H1 (cell line): ENCODE data around the gene ACVR2B. TPM values are rescaled to one million over a fixed set of nuclear protein-coding genes. Genes with fewer than 3 reads are reported as not detected.

ENCODE experiments used
- CBX8 ChIP-seq: fragments of 300-800, 300-1000 bp; sonication (generic); IDR thresholded peaks from 2 replicates; pipeline ENCODE4 v1.7.1; 2016; ENCODE audit warnings: low read depth, low read length, borderline replicate concordance
- CHD7 ChIP-seq: fragments of 300-600 bp; sonication (generic); IDR thresholded peaks from 2 replicates; pipeline ENCODE4 v1.7.1; 2012; ENCODE audit warnings: low read length, moderate library complexity, mild to moderate bottlenecking, inconsistent platforms; ENCODE audit not compliant: insufficient replicate concordance
- EP300 ChIP-seq, 2 experiments: IDR thresholded peaks; 1 replicate in 1 of 2; 2 replicates in 1 of 2; pipeline ENCODE4 v1.6.1; 2011 to 2012; ENCODE audit warnings: low read depth in 2 of 2, low read length in 2 of 2, mild to moderate bottlenecking in 2 of 2, borderline replicate concordance in 1 of 2, inconsistent platforms in 1 of 2, moderate library complexity in 1 of 2
- HDAC6 ChIP-seq: IDR thresholded peaks from one replicate; pipeline ENCODE4 v1.7.1; 2012; ENCODE audit warnings: low read depth, mild to moderate bottlenecking, inconsistent platforms, low read length, moderate library complexity
- JUND ChIP-seq: IDR thresholded peaks from 2 replicates; pipeline ENCODE4 v1.6.1; 2011; ENCODE audit warnings: mild to moderate bottlenecking, improper control_type of control experiment, low read length
- KDM4A ChIP-seq: IDR thresholded peaks from one replicate; pipeline ENCODE4 v1.7.1; 2012; ENCODE audit warnings: low read depth, mild to moderate bottlenecking, moderate library complexity, low read length, inconsistent platforms; ENCODE audit not compliant: severe bottlenecking
- NANOG ChIP-seq: IDR thresholded peaks from 2 replicates; pipeline ENCODE4 v1.6.1; 2011; ENCODE audit warnings: low read length, low read depth, mild to moderate bottlenecking, inconsistent platforms; ENCODE audit not compliant: insufficient read depth, poor library complexity, severe bottlenecking
- PHF8 ChIP-seq: fragments of 200-600 bp; sonication (generic); conservative IDR thresholded peaks from 2 replicates; pipeline ENCODE4 v1.7.1; 2012; ENCODE audit warnings: low read depth, mild to moderate bottlenecking, inconsistent platforms, low read length, moderate library complexity
- POLR2A ChIP-seq, 2 experiments: IDR thresholded peaks; 1 replicate in 1 of 2; 2 replicates in 1 of 2; pipeline ENCODE4 v1.6.1; 2011; ENCODE audit warnings: low read depth in 2 of 2, low read length in 2 of 2, mild to moderate bottlenecking in 2 of 2; ENCODE audit errors: control extremely low read depth in 1 of 2
- SUZ12 ChIP-seq: fragments of 200-600 bp; sonication (generic); IDR thresholded peaks from 2 replicates; pipeline ENCODE4 v1.6.1; 2012; ENCODE audit warnings: mild to moderate bottlenecking, inconsistent platforms, low read length, moderate library complexity, mixed read lengths
- TBP ChIP-seq: IDR thresholded peaks from 2 replicates; pipeline ENCODE4 v1.6.1; 2011; ENCODE audit warnings: low read depth, low read length, improper control_type of control experiment
- polyA plus RNA-seq, 7 experiments: library from polyadenylated mRNA; depleted of rRNA in 3 of 7; stranded (reverse) in 5 of 7; unstranded in 2 of 7; fragments of >200 nt in 5 of 7; fragments of 200-250 nt in 2 of 7; gene quantifications; 1 replicate in 5 of 7; 2 replicates in 1 of 7; 4 replicates in 1 of 7; pipeline versions ENCODE4 v1.2.1 to v1.2.3, GENCODE V29; 2011 to 2013; ENCODE audit warnings: missing spikeins in 2 of 7, mixed read lengths in 2 of 7
- total RNA-seq: library from RNA; stranded (reverse); fragmentation: NEBNext Ultra II Directional; extraction: Animal tissue kit (Norgen Biotek cat#: 25700); gene quantifications from 2 replicates; pipeline ENCODE4 v1.2.1, GENCODE V29; 2021

Gene ACVR2B
- total and polyA plus RNA-seq, 2 of the 8 experiments (the other 6 are each of a cell fraction or from before 2014, with no cell fraction given), result 24.7 to 109 TPM

- TF ChIP-seq CHD7 (no peak), KDM4A (no peak), EP300 (IDR thresholded peaks at IDR 0.05; ENCODE audit: borderline replicate concordance in 1 of 2, low read depth in 2 of 2, low read length in 2 of 2) (no peak), CBX8 (no peak), SUZ12 (no peak), POLR2A (IDR thresholded peaks at IDR 0.05; ENCODE audit: control extremely low read depth in 1 of 2, low read depth in 2 of 2, low read length in 2 of 2) (no peak), HDAC6 (no peak), JUND (no peak), PHF8 (no peak), TBP (no peak), NANOG (no peak)
These were observed 5.3 kb downstream of the ACVR2B start (continued) for GRCh38 chr3:38458796-38459498.
